Smooth muscle cell (in vitro differentiated cells): ENCODE measurements around the gene TRAPPC2. TPM values are rescaled to one million over a fixed set of nuclear protein-coding genes. Genes with fewer than 3 reads are reported as not detected.
A peak's percentile ranks its signal among the peaks of the same experiment; 100 is the strongest.
"Not testable (repeated sequence)": the region's sequence is repeated elsewhere in the genome, so short reads cannot be mapped to it uniquely, and the experiment has no call there.

Experiments
- DNase-seq: peaks from one replicate; lab custom pipeline; 2025; ENCODE audit not compliant: unreplicated experiment; lab: John Stamatoyannopoulos, UW
- H2AFZ ChIP-seq: fragments of 200-600 bp; sonication (generic); 2 replicates; pipeline ENCODE4 v1.6.0; 2016; ENCODE audit warnings: antibody characterized with exemption, low read depth, mild to moderate bottlenecking
- H3F3A ChIP-seq: fragments of 200-600 bp; sonication (generic); 2 replicates; pipeline ENCODE4 v1.6.0; 2017; ENCODE audit warnings: antibody characterized with exemption, low read depth
- H3K27ac ChIP-seq: fragments of 200-600 bp; sonication (generic); 2 replicates; pipeline ENCODE4 v1.5.1; 2016; ENCODE audit warnings: low read depth, mild to moderate bottlenecking
- H3K27me3 ChIP-seq: fragments of 200-600 bp; sonication (generic); 2 replicates; pipeline ENCODE4 v1.6.1; 2016; ENCODE audit warnings: low read depth, mild to moderate bottlenecking
- H3K36me3 ChIP-seq: fragments of 200-600 bp; sonication (generic); 2 replicates; pipeline ENCODE4 v1.5.1; 2016; ENCODE audit warnings: low read depth
- H3K4me1 ChIP-seq: fragments of 200-600 bp; sonication (generic); 2 replicates; pipeline ENCODE4 v1.5.1; 2016; ENCODE audit warnings: low read depth
- H3K4me2 ChIP-seq: fragments of 200-600 bp; sonication (generic); 2 replicates; pipeline ENCODE4 v1.6.0; 2016; ENCODE audit warnings: mild to moderate bottlenecking
- H3K4me3 ChIP-seq: fragments of 200-600 bp; sonication (generic); 2 replicates; pipeline ENCODE4 v1.5.1; 2016; ENCODE audit warnings: mild to moderate bottlenecking
- H3K79me2 ChIP-seq: fragments of 200-600 bp; sonication (generic); 2 replicates; pipeline ENCODE4 v1.6.0; 2016; ENCODE audit warnings: low read depth, mild to moderate bottlenecking
- H3K9ac ChIP-seq: fragments of 200-600 bp; sonication (generic); 2 replicates; pipeline ENCODE4 v1.6.0; 2016; ENCODE audit warnings: low read depth
- H3K9me3 ChIP-seq: fragments of 200-600 bp; sonication (generic); replicated peaks from 2 replicates; pipeline ENCODE4 v1.5.1; 2016; ENCODE audit warnings: low read depth
- H4K20me1 ChIP-seq: fragments of 200-600 bp; sonication (generic); 2 replicates; pipeline ENCODE4 v1.6.0; 2016; ENCODE audit warnings: low read depth
- WGBS: methylation state at CpG from one replicate; pipeline ENCODE4 v1.1.7; 2016; ENCODE audit warnings: low lambda C conversion rate; 5-methylcytosine and 5-hydroxymethylcytosine counted together
- polyA plus RNA-seq: library from polyadenylated mRNA; unstranded; fragments of >200 nt; fragmentation: Nextera tagmentation; extraction: Ambion mirVana; gene quantifications from 2 replicates; pipeline ENCODE4 v1.2.1, GENCODE V29; 2016
- total RNA-seq: library from RNA; depleted of rRNA; stranded (reverse); fragments of >200 nt; gene quantifications from 2 replicates; pipeline ENCODE4 v1.2.3, GENCODE V29; 2014
- TF ChIP-seq, protein P1 (sequence below): fragments of 200-600 bp; sonication (generic); IDR thresholded peaks from 2 replicates; pipeline ENCODE4 v1.5.1; 2017; ENCODE audit warnings: borderline replicate concordance, mild to moderate bottlenecking, antibody characterized with exemption; ENCODE audit not compliant: insufficient read depth, poor library complexity, severe bottlenecking

The TRAPPC2 gene
- total and polyA plus RNA-seq, 2 experiments from 2014 or later = 6.1 to 9.5 TPM

DNA sequence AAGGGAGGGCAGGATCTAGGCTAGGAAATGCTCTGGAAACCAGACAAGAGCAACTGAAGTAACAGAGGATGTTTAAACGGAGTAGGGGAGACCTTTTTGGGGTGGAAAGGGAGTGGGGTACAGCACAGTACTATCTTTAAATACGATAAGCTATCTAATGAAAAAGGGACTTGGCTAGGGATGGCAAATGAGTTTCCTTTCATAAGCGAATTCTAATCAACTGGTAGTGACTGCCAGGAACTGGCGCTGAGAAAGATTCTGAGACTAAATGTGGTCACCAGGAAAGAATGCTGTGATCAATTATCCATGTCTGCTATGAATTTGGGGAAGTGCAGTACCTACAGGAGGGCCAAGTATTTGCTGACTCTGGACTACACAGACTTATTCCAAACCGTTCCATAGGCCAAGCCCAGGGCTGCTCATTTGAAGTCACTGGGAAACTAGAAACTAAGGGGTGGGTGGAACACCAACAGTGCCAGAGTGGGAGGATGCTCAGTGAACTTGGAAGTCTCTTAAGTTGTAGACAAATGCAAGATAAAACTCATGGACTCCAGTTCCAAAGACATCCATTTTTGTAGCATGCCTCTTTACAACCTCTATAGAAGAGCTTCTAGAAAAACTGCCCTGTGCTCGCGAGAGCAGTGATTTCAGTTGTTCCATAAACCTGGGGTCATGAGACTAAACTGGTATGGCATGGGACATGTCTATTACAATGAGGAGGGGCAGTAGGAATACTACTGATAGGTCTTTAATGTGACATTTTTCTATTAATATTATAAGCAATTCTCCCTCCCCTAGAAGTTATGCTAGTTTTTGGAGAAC lies 2.0 kb downstream of the TRAPPC2 start:
- H3K4me3 ChIP-seq = no peak overlapping the region
- no peak for DNase-seq

DNA sequence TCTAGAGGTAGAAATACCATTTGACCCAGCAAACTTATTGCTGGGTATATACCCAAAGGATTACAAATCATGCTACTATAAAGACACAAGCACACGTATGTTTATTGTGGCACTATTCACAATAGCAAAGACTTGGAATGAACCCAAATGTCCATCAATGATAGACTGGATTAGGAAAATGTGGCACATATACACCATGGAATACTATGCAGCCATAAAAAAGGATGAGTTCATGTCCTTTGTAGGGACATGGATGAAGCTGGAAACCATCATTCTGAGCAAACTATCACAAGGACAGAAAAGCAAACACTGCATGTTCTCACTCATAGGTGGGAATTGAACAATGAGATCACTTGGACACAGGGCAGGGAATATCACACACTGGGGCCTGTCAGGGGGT lies 3.9 kb downstream of the TRAPPC2 start:
- H2AFZ ChIP-seq, H3F3A ChIP-seq, H3K36me3 ChIP-seq, H3K4me3 ChIP-seq, H3K9me3 ChIP-seq, H4K20me1 ChIP-seq, H3K4me1 ChIP-seq, DNase-seq, H3K9ac ChIP-seq, H3K27ac ChIP-seq, H3K27me3 ChIP-seq, H3K4me2 ChIP-seq: not testable (repeated sequence)
- 100% methylated on average over 1 of the region's 1 CpG for WGBS
- peaks cover 55% of the 10 kb centered on the region for H3K79me2 ChIP-seq

More for the DNA sequence above, 2.0 kb downstream of the TRAPPC2 start:
- Histone ChIP-seq H3K4me2 (no peak overlapping the region), H3K9me3 (peaks cover 4% of the 10 kb centered on the region), H3F3A (no peaks in the 10 kb centered on the region), H3K9ac (no peak overlapping the region), H2AFZ (no peak overlapping the region), H3K36me3 (no peaks in the 10 kb centered on the region), H4K20me1 (no peaks in the 10 kb centered on the region), H3K79me2 (peaks cover 54% of the 10 kb centered on the region), H3K27me3 (no peaks in the 10 kb centered on the region), H3K27ac (no peak overlapping the region), H3K4me1 (peaks cover 6% of the 10 kb centered on the region)
- TF ChIP-seq, protein P1, sequence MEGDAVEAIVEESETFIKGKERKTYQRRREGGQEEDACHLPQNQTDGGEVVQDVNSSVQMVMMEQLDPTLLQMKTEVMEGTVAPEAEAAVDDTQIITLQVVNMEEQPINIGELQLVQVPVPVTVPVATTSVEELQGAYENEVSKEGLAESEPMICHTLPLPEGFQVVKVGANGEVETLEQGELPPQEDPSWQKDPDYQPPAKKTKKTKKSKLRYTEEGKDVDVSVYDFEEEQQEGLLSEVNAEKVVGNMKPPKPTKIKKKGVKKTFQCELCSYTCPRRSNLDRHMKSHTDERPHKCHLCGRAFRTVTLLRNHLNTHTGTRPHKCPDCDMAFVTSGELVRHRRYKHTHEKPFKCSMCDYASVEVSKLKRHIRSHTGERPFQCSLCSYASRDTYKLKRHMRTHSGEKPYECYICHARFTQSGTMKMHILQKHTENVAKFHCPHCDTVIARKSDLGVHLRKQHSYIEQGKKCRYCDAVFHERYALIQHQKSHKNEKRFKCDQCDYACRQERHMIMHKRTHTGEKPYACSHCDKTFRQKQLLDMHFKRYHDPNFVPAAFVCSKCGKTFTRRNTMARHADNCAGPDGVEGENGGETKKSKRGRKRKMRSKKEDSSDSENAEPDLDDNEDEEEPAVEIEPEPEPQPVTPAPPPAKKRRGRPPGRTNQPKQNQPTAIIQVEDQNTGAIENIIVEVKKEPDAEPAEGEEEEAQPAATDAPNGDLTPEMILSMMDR = no peak
- 71% methylated on average over 7 of the region's 7 CpGs for WGBS

DNA sequence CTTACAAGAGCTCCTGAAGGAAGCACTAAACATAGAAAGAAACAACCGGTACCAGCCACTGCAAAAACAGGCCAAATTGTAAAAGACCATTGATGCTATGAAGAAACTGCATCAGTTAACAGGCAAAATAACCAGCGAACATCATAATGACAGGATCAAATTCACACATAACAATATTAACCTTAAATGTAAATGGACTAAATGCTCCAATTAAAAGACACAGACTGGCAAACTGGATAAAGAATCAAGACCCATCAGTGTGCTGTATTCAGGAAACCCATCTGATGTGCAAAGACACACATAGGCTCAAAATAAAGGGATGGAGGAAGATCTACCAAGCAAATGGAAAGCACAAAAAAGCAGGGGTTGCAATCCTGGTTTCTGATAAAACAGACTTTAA lies 7.8 kb downstream of the TRAPPC2 start:
- not testable (repeated sequence) for H3K9me3 ChIP-seq, H3K4me3 ChIP-seq, H3K36me3 ChIP-seq, H3K9ac ChIP-seq, DNase-seq, H3K4me2 ChIP-seq, H3K27ac ChIP-seq, H3K4me1 ChIP-seq, H2AFZ ChIP-seq, H4K20me1 ChIP-seq, H3K27me3 ChIP-seq, H3F3A ChIP-seq
- peaks cover 50% of the 10 kb centered on the region for H3K79me2 ChIP-seq
- 58% methylated on average over 2 of the region's 2 CpGs for WGBS

DNA sequence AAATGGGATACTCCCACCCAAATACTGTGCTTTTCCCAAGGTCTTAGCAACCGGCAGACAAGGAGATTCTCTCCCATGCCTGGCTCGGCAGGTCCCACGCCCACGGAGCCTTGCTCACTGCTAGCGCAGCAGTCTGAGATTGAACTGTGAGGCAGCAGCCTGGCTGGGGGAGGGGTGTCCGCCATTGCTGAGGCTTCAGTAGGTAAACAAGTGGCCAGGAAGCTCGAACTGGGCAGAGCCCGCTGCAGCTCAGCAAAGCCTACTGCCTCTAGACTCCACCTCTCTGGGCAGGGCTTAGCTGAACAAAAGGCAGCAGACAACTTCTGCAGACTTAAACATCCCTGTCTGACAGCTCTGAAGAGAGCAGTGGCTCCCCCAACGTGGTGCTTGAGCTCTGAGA lies 9.5 kb downstream of the TRAPPC2 start:
- H3F3A ChIP-seq, H3K9ac ChIP-seq, H3K4me3 ChIP-seq, DNase-seq, H3K27me3 ChIP-seq, H3K4me2 ChIP-seq, H4K20me1 ChIP-seq, H3K36me3 ChIP-seq, H2AFZ ChIP-seq, H3K27ac ChIP-seq, H3K4me1 ChIP-seq, H3K9me3 ChIP-seq: not testable (repeated sequence)
- H3K79me2 ChIP-seq = peaks cover 42% of the 10 kb centered on the region
- WGBS = 64% methylated on average over 9 of the region's 9 CpGs

DNA sequence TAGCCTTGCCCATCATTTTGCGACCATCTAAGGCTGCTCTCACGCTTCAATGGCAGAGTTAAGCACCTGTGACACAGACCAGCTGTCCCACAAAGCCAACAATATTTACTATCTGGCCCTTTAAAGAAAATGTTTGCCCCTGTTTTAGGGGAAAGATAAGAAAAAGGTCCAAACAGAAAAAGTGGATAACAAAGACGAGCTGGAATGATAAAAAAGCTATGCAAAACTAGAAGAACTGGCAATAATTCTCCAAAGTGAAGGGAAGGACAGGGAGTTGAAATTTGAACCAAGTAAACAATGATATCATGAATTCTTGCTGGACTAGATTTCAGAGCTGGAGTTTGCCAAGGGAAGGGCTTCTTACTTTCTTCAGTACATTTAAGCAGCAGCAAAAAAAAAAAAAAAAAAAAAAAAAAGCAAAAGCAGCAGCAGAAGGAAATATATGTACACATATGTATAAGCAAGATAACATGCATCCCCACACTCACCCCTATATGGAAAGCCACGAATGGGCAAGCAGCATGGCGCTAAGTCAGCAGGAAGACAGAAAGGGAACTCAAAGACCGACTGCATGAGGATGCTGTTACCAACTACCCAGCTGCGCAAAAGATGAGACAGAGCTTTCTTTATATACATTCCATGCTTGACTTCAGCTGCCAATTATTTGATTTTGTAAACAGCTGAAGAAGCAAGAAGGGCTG lies 12.5 kb downstream of the TRAPPC2 start:
- H3K36me3 ChIP-seq = peaks cover 4% of the 10 kb centered on the region
- no peaks in the 10 kb centered on the region for H3K4me1 ChIP-seq
- H3K4me3 ChIP-seq = no peak overlapping the region
- no peak overlapping the region for H3K9ac ChIP-seq
- no peaks in the 10 kb centered on the region for H4K20me1 ChIP-seq
- H3K27me3 ChIP-seq = no peaks in the 10 kb centered on the region
- no peak overlapping the region for H3K4me2 ChIP-seq
- H3K79me2 ChIP-seq = peaks cover 28% of the 10 kb centered on the region
- H3F3A ChIP-seq = no peaks in the 10 kb centered on the region
- no peaks in the 10 kb centered on the region for H3K9me3 ChIP-seq
- H3K27ac ChIP-seq = peak overlapping the region; percentile 31
- TF ChIP-seq, protein P1 = no peak
- no peak overlapping the region for H2AFZ ChIP-seq
- WGBS = 58% methylated on average over 7 of the region's 7 CpGs
- DNase-seq = no peak
